SK-N-SH (cell line): Measurements from ENCODE around the gene TMED1. TPM values are rescaled to one million over a fixed set of nuclear protein-coding genes. Genes with fewer than 3 reads are reported as not detected.

Experiments used
- CTCF ChIA-PET: fragments of 300-600, 350-600 bp; formaldehyde crosslinking; extraction: SDS; loops from one replicate; lab custom pipeline; 2021; lab: Yijun Ruan, JAX
- POLR2A ChIA-PET: fragments of 350-600 bp; sonication (Branson Sonifier 250); formaldehyde crosslinking; extraction: SDS; loops from one replicate; lab custom pipeline; 2020; ENCODE audit warnings: antibody characterized with exemption, inconsistent platforms; lab: Yijun Ruan, JAX
- DNase-seq: peaks from one replicate; pipeline ENCODE4 v3.0.0; 2012
- H2AFZ ChIP-seq: fragments of 200-600 bp; sonication (generic); 2 replicates; pipeline ENCODE4 v1.8.1; 2016; ENCODE audit warnings: antibody characterized with exemption, mild to moderate bottlenecking, low read depth
- H3F3A ChIP-seq: fragments of 200-600 bp; sonication (generic); replicated peaks from 2 replicates; pipeline ENCODE3; 2016; ENCODE audit warnings: antibody characterized with exemption, mild to moderate bottlenecking; ENCODE audit not compliant: insufficient read depth
- H3K27ac ChIP-seq, 2 experiments: fragments of 200-500 bp in 1 of 2; fragments of 200-600 bp in 1 of 2; sonication (Bioruptor generic) in 1 of 2; sonication (generic), shearing (Covaris generic) in 1 of 2; 2 replicates each; pipeline versions ENCODE4 v1.5.1 to v1.6.1; 2014 to 2016; ENCODE audit warnings: low read depth in 2 of 2, inconsistent platforms in 1 of 2, low read length in 1 of 2, mild to moderate bottlenecking in 1 of 2, mixed read lengths in 1 of 2
- H3K27me3 ChIP-seq: fragments of 200-600 bp; sonication (generic), shearing (Covaris generic); 2 replicates; pipeline ENCODE4 v1.6.1; 2016; ENCODE audit warnings: mixed run types; ENCODE audit not compliant: insufficient read depth
- H3K36me3 ChIP-seq, 2 experiments: fragments of 200-500 bp in 1 of 2; fragments of 200-600 bp in 1 of 2; sonication (Bioruptor generic) in 1 of 2; sonication (generic) in 1 of 2; replicated peaks in 1 of 2; 2 replicates each; pipeline versions ENCODE3 to v1.5.1; 2014 to 2016; ENCODE audit warnings: low read length in 1 of 2, mild to moderate bottlenecking in 1 of 2; ENCODE audit not compliant: insufficient read depth in 2 of 2, control insufficient read depth in 1 of 2
- H3K4me1 ChIP-seq, 2 experiments: fragments of 200-500 bp in 1 of 2; fragments of 200-600 bp in 1 of 2; sonication (Bioruptor generic) in 1 of 2; sonication (generic), shearing (Covaris generic) in 1 of 2; 2 replicates each; pipeline versions ENCODE4 v1.5.1 to v1.6.1; 2014 to 2016; ENCODE audit warnings: low read depth in 1 of 2, low read length in 1 of 2, mixed run types in 1 of 2; ENCODE audit not compliant: insufficient read depth in 2 of 2, control insufficient read depth in 1 of 2
- H3K4me2 ChIP-seq: fragments of 200-600 bp; sonication (generic), shearing (Covaris generic); 2 replicates; pipeline ENCODE4 v1.6.1; 2017; ENCODE audit warnings: mixed run types
- H3K4me3 ChIP-seq, 2 experiments: fragments of 200-500 bp in 1 of 2; fragments of 200-600 bp in 1 of 2; sonication (Bioruptor generic) in 1 of 2; sonication (generic), shearing (Covaris generic) in 1 of 2; 2 replicates each; pipeline versions ENCODE4 v1.5.1 to v1.8.1; 2014 to 2016; ENCODE audit warnings: low read depth in 2 of 2, inconsistent platforms in 1 of 2, low read length in 1 of 2, mild to moderate bottlenecking in 1 of 2, mixed read lengths in 1 of 2, moderate library complexity in 1 of 2
- H3K79me2 ChIP-seq: fragments of 200-600 bp; sonication (generic); 2 replicates; pipeline ENCODE4 v1.8.1; 2017; ENCODE audit warnings: mild to moderate bottlenecking; ENCODE audit not compliant: insufficient read depth
- H3K9ac ChIP-seq: fragments of 200-600 bp; sonication (generic); 2 replicates; pipeline ENCODE4 v1.6.1; 2017; ENCODE audit warnings: mixed run types
- H3K9me2 ChIP-seq: fragments of 200-600 bp; sonication (generic); 2 replicates; pipeline ENCODE4 v1.6.1; 2017; ENCODE audit warnings: mixed run types
- H3K9me3 ChIP-seq: fragments of 200-600 bp; sonication (generic); 2 replicates; pipeline ENCODE4 v1.6.1; 2017; ENCODE audit warnings: mixed run types, mild to moderate bottlenecking, moderate library complexity
- H4K20me1 ChIP-seq: fragments of 200-600 bp; sonication (generic); 2 replicates; pipeline ENCODE4 v1.6.1; 2017; ENCODE audit warnings: mild to moderate bottlenecking, mixed run types; ENCODE audit not compliant: insufficient read depth
- ELF1 ChIP-seq: IDR thresholded peaks from 2 replicates; pipeline ENCODE4 v1.4.0; 2012
- EZH2phosphoT487 ChIP-seq: fragments of 200-600 bp; sonication (generic); IDR thresholded peaks from 2 replicates; pipeline ENCODE4 v1.6.1; 2017; ENCODE audit warnings: low read depth, mixed run types, mild to moderate bottlenecking, antibody characterized with exemption, moderate library complexity, borderline replicate concordance
- FOSL2 ChIP-seq: IDR thresholded peaks from 2 replicates; pipeline ENCODE4 v1.4.0; 2012; ENCODE audit warnings: low read depth, mild to moderate bottlenecking, moderate library complexity, borderline replicate concordance
- FOXJ3 ChIP-seq: sonication (generic); formaldehyde crosslinking; IDR thresholded peaks from 2 replicates; pipeline ENCODE4 v1.5.1; 2020; ENCODE audit warnings: mild to moderate bottlenecking, missing genetic modification reagents
- FOXM1 ChIP-seq: IDR thresholded peaks from 2 replicates; pipeline ENCODE4 v1.4.0; 2012; ENCODE audit warnings: low read depth, mild to moderate bottlenecking
- GABPA ChIP-seq: IDR thresholded peaks from 2 replicates; pipeline ENCODE4 v1.4.0; 2012; ENCODE audit warnings: low read depth, mild to moderate bottlenecking
- IRF3 ChIP-seq: fragments of 150-350 bp; IDR thresholded peaks from 2 replicates; pipeline ENCODE4 v1.6.1; 2016; ENCODE audit warnings: mild to moderate bottlenecking, low read depth, low read length
- MAX ChIP-seq: IDR thresholded peaks from 2 replicates; pipeline ENCODE4 v1.4.0; 2012; ENCODE audit warnings: low read depth
- MEF2A ChIP-seq: IDR thresholded peaks from 2 replicates; pipeline ENCODE4 v1.4.0; 2012; ENCODE audit warnings: low read depth, borderline replicate concordance
- MXI1 ChIP-seq: IDR thresholded peaks from 2 replicates; pipeline ENCODE4 v1.6.1; 2012; ENCODE audit warnings: mild to moderate bottlenecking, low read depth, low read length, improper control_type of control experiment
- NFIC ChIP-seq: IDR thresholded peaks from 2 replicates; pipeline ENCODE4 v1.4.0; 2012; ENCODE audit warnings: borderline replicate concordance
- RAD21 ChIP-seq: IDR thresholded peaks from 2 replicates; pipeline ENCODE4 v1.6.1; 2012; ENCODE audit warnings: mild to moderate bottlenecking, low read length
- RXRA ChIP-seq: IDR thresholded peaks from 2 replicates; pipeline ENCODE4 v1.4.0; 2012; ENCODE audit warnings: low read depth, mild to moderate bottlenecking, borderline replicate concordance
- SIN3A ChIP-seq: IDR thresholded peaks from 2 replicates; pipeline ENCODE4 v1.6.1; 2012; ENCODE audit warnings: low read depth, mild to moderate bottlenecking, low read length, moderate library complexity, borderline replicate concordance
- TAF1 ChIP-seq: IDR thresholded peaks from 2 replicates; pipeline ENCODE4 v1.6.1; 2012; ENCODE audit warnings: low read depth, mild to moderate bottlenecking, low read length, moderate library complexity, borderline replicate concordance
- TCF12 ChIP-seq: IDR thresholded peaks from 2 replicates; pipeline ENCODE4 v1.4.0; 2012
- USF2 ChIP-seq: fragments of 150-350 bp; IDR thresholded peaks from 2 replicates; pipeline ENCODE4 v1.6.1; 2017; ENCODE audit warnings: antibody characterized with exemption, low read length, low read depth, borderline replicate concordance
- YY1 ChIP-seq: IDR thresholded peaks from 2 replicates; pipeline ENCODE4 v1.4.0; 2012; ENCODE audit warnings: low read depth, mild to moderate bottlenecking
- WGBS: methylation state at CpG from one replicate; pipeline ENCODE4 v1.1.6; 2017; ENCODE audit warnings: low lambda C conversion rate; 5-methylcytosine and 5-hydroxymethylcytosine counted together
- polyA plus RNA-seq, 3 experiments: library from polyadenylated mRNA; depleted of rRNA; stranded (reverse); fragments of >200 nt; gene quantifications; 2 replicates each; pipeline ENCODE4 v1.2.3, GENCODE V29; 2012

Gene TMED1
- polyA plus RNA-seq, 1 of the 3 experiments (the other 2 are of a cell fraction): 92.4 TPM

GRCh38 chr19:10852941-10853340 is 16.9 kb upstream of the TMED1 start:
- POLR2A ChIA-PET: no interaction called here
- no peak overlapping the region for H3K4me3 ChIP-seq
- TF ChIP-seq USF2 (no peak), MEF2A (no peak), MXI1 (no peak), SIN3A (no peak)
- TF ChIP-seq, all 33 proteins: peak for 0
- no peak overlapping the region for H3K9ac ChIP-seq
- no peak overlapping the region for H2AFZ ChIP-seq
- no peak overlapping the region for H3K27ac ChIP-seq
- CTCF ChIA-PET: interaction anchor here (2.5 to 4.5 kb wide), 2 partner anchors 11 to 17 kb away, joined by 13 to 51 read pairs; partner anchors contain the start of gene TMED1
- H3K79me2 ChIP-seq: no peaks in the 10 kb centered on the region
- H3K4me2 ChIP-seq: no peak overlapping the region
- H3K4me1 ChIP-seq: no peaks in the 10 kb centered on the region
- no peaks in the 10 kb centered on the region for H3K36me3 ChIP-seq
- no peak for DNase-seq
- WGBS: 76% methylated on average over 7 of the region's 7 CpGs
- no peaks in the 10 kb centered on the region for H3F3A ChIP-seq
- H3K9me2 ChIP-seq: no peaks in the 10 kb centered on the region
- H3K9me3 ChIP-seq: no peaks in the 10 kb centered on the region
- H3K27me3 ChIP-seq: no peaks in the 10 kb centered on the region
- H4K20me1 ChIP-seq: no peaks in the 10 kb centered on the region

GRCh38 chr19:10852098-10852800 is 16.2 kb upstream of the TMED1 start:
- H3K36me3 ChIP-seq: no peaks in the 10 kb centered on the region
- no peaks in the 10 kb centered on the region for H3F3A ChIP-seq
- no peaks in the 10 kb centered on the region for H4K20me1 ChIP-seq
- ChIA-PET CTCF (interaction anchor here (0.7 to 4.8 kb wide), 3 partner anchors 12 to 19 kb away, joined by 3 to 51 read pairs (median 31); no protein-coding TSS in a partner anchor), POLR2A (no interaction called here)
- no peaks in the 10 kb centered on the region for H3K9me3 ChIP-seq
- H3K9ac ChIP-seq: no peak overlapping the region
- H3K4me2 ChIP-seq: no peak overlapping the region
- WGBS: 32% methylated on average over 7 of the region's 7 CpGs
- no peak overlapping the region for H2AFZ ChIP-seq
- H3K27me3 ChIP-seq: no peaks in the 10 kb centered on the region
- no peak overlapping the region for H3K27ac ChIP-seq
- no peaks in the 10 kb centered on the region for H3K79me2 ChIP-seq
- TF ChIP-seq EZH2phosphoT487 (no peak), TCF12 (peak; percentile 58)
- no peaks in the 10 kb centered on the region for H3K9me2 ChIP-seq
- H3K4me3 ChIP-seq: no peak overlapping the region
- no peaks in the 10 kb centered on the region for H3K4me1 ChIP-seq
- no peak for DNase-seq

- Histone ChIP-seq H3K9me2 (no peaks in the 10 kb centered on the region), H2AFZ (no peak overlapping the region), H3K79me2 (no peaks in the 10 kb centered on the region), H3K27ac (no peak overlapping the region), H3K4me3 (no peak overlapping the region), H3K4me2 (no peak overlapping the region), H3K27me3 (no peaks in the 10 kb centered on the region), H4K20me1 (no peaks in the 10 kb centered on the region), H3K9ac (no peak overlapping the region), H3K36me3 (no peaks in the 10 kb centered on the region), H3K9me3 (no peaks in the 10 kb centered on the region), H3F3A (no peaks in the 10 kb centered on the region)
- DNase-seq: no peak
- 65% methylated on average over 5 of the region's 5 CpGs for WGBS
- POLR2A ChIA-PET: no interaction called here
- CTCF ChIA-PET: interaction anchor here (1.2 to 4.8 kb wide), 4 partner anchors 10 to 84 kb away, joined by 3 to 31 read pairs (median 6); partner anchors contain the start of gene TMED1
- TF ChIP-seq FOXM1 (no peak), MXI1 (no peak), YY1 (no peak), TAF1 (no peak), TCF12 (no peak), USF2 (no peak), RXRA (no peak), IRF3 (no peak), FOXJ3 (no peak), NFIC (no peak), GABPA (no peak), RAD21 (no peak), MEF2A (no peak), ELF1 (no peak), MAX (no peak), FOSL2 (no peak)
- TF ChIP-seq, all 33 proteins: peak for 0
- H3K4me1 ChIP-seq: no peaks in the 10 kb centered on the region
Observed at GRCh38 chr19:10850631-10851030, 14.6 kb upstream of the TMED1 start.
